Measurements from ENCODE around the gene PLXND1.

The PLXND1 gene

DNA sequence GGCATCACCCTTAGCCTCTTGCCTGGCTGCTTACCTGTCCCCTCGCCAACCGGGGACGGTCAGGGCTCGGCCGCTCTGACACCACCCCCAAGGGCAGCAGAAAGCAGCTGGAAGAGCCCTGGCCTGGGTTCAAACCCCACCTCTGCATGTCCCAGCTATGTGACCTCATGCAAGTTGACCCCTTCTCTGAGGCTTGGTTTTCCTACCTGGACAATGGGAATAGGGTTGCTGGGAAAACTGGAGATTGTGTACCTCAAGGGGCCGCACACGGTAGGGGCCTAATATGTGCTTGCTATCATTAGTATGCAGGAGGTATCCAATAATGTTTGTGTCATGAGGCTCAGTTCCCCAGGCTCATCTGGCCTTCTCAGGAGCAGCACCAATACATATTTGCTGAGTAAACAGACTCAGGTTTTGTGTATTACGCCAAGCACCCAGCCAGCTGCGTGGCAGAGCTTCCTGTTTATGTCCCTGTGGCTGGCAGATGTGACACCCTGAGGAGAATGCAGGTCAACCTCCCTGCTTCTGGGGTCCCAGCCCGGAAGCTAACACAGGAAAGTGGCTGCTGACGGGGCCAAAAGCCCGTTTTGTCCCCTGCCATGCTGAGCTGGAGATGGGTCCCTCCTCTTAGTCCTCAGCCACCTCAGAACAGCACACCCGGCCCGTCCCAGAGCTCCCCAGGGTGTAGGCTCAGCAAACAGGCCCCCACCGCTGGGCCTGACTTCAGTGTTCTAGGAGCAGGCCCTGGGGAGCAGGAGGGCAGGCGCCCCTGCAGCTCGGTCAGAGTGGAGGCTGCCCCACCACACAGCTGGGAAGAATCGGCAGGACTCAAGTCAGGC is 29.7 kb downstream of the PLXND1 start:
- DNase-seq (ENCODE audit: low read depth): peak; percentile 75
- TF ChIP-seq, protein P1, sequence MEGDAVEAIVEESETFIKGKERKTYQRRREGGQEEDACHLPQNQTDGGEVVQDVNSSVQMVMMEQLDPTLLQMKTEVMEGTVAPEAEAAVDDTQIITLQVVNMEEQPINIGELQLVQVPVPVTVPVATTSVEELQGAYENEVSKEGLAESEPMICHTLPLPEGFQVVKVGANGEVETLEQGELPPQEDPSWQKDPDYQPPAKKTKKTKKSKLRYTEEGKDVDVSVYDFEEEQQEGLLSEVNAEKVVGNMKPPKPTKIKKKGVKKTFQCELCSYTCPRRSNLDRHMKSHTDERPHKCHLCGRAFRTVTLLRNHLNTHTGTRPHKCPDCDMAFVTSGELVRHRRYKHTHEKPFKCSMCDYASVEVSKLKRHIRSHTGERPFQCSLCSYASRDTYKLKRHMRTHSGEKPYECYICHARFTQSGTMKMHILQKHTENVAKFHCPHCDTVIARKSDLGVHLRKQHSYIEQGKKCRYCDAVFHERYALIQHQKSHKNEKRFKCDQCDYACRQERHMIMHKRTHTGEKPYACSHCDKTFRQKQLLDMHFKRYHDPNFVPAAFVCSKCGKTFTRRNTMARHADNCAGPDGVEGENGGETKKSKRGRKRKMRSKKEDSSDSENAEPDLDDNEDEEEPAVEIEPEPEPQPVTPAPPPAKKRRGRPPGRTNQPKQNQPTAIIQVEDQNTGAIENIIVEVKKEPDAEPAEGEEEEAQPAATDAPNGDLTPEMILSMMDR (IDR thresholded peaks at IDR 0.05; ENCODE audit: control insufficient read depth, extremely low read depth, insufficient read depth): no peak
- no peak overlapping the region for H3K4me3 ChIP-seq (ENCODE audit: low read depth, low read length)

DNA sequence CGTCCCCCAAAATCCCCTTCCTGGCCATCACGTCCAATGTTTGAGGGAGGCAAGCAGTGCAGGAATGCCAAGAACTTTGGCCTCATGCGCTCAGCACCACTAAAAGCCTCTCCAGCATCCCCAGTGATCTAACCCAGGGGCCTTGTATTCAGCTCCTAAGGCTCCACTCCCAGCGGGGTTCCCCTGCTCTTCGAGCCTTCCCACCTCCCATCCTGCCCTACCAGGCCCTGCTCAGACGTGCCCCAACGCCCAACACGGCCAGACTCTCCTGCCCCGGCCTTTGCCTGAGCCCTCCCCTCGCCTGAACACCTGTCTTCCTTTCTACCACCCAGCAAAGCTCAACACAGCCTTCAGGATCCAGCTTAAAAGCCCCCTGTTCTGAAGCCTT is 30.5 kb downstream of the PLXND1 start:
- DNase-seq (ENCODE audit: low read depth): no peak
- TF ChIP-seq, protein P1 (IDR thresholded peaks at IDR 0.05; ENCODE audit: control insufficient read depth, extremely low read depth, insufficient read depth): no peak
- no peak overlapping the region for H3K4me3 ChIP-seq (ENCODE audit: low read depth, low read length)

DNA sequence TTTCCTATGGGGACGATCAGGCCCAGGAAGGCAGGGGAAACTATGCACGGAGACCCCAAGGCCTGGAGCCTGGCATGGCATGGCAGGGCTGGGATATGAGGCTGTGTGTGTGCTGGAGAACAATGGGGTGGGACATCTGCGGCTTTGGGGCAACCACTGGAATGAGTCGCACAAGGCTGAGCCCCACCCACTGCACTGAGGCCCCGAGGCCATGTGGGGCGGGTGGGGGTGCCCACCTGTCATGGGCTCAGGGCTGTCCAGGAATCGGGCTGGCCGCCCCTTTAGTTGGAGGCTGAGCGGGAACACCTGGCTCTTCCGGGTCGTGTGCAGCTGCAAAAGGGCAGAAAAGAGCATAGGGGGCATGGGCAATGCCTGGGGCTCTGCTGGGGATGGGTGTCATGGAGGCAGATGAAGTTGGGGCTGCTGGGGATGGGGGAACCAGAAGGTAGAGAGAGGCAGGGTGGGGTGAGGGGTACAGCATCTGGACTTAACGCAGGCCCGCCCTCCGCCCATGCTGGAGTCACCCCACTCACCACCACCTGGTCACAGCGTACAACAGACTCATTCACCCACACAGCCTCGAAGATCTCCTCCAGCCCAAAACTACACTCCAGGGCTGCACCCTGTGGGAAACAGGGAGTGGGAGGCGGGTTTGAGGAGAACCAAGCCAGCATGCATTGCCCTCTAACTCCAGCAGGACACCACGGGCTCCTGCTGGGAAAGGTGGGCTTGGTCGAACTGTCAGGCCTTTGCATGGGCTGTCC is 31.1 kb downstream of the PLXND1 start:
- TF ChIP-seq, protein P1 (IDR thresholded peaks at IDR 0.05; ENCODE audit: control insufficient read depth, extremely low read depth, insufficient read depth): no peak
- no peak overlapping the region for H3K4me3 ChIP-seq (ENCODE audit: low read depth, low read length)
- DNase-seq (ENCODE audit: low read depth): no peak

DNA sequence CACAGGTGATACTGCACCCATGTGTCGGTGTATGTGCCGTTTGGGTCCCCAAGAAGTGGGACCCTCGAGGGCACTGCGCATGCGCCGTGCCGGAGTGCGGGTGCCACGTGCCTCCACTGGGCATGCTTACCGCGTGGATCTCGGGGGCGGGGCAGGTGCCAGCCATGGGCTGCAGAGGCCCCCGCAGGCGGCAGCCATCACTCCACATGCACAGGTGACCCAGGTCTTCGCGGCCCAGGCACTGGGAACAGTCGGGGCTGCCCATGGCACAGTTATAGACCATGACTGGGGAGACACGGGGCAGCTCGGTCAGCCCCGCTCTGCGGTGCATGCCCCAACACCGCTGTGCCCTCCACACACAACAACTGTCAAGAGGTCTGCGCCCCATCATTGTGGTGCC is 32.3 kb downstream of the PLXND1 start:
- no peak for DNase-seq (ENCODE audit: low read depth)
- TF ChIP-seq, protein P1 (IDR thresholded peaks at IDR 0.05; ENCODE audit: control insufficient read depth, extremely low read depth, insufficient read depth): no peak
- no peak overlapping the region for H3K4me3 ChIP-seq (ENCODE audit: low read depth, low read length)

DNA sequence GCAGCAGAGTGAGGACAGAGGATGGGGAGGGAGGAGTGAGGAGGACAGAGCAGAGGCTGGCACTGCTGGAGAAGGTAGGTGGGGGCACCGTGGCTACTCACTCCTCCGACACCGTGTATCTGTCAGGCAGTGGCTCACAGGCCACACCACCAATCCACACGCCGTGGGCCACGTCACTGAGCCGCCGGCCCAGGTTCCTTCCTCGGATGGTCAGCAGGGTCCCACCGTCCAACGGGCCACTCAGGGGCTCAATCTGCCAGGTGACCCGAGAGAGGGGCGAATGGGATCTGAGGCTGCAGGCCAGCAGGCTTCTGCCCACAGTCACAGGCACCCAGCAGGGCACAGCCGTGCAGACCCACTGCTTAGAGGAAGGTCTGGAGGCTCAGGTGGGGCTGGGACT is 33.0 kb downstream of the PLXND1 start:
- no peak for DNase-seq (ENCODE audit: low read depth)
- TF ChIP-seq, protein P1 (IDR thresholded peaks at IDR 0.05; ENCODE audit: control insufficient read depth, extremely low read depth, insufficient read depth): no peak
- no peak overlapping the region for H3K4me3 ChIP-seq (ENCODE audit: low read depth, low read length)

DNA sequence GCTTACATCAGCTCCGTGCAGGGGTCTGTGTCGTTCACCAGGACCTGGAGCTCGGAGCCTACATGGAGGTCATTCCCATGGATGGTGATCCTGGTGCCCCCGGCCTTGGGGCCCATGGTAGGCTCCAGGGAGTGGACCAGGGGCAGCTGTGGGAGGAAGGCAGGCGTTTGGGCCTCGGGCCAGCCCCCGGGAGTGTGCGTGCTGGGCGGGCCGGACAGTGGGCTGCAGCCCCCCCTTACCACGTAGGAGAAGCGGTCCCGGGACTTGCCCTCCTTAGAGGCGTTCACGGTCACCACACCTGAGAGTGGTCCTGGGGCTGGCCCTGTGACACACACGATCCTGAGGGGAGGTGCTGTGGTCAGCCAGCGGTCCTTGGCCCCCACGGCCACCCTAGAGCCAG is 33.9 kb downstream of the PLXND1 start:
- TF ChIP-seq, protein P1 (IDR thresholded peaks at IDR 0.05; ENCODE audit: control insufficient read depth, extremely low read depth, insufficient read depth): no peak

More for the DNA sequence above, 33.9 kb downstream of the PLXND1 start:
- DNase-seq (ENCODE audit: low read depth): no peak
- no peak overlapping the region for H3K4me3 ChIP-seq (ENCODE audit: low read depth, low read length)
